GM21528 (cell line): Measurements from ENCODE around the gene RAB40A.

Source experiments
- ATAC-seq: cut with Tn5 transposase; IDR thresholded peaks from one replicate; pipeline ENCODE4 v1.9.1; 2021; ENCODE audit warnings: mild to moderate bottlenecking, moderate library complexity; ENCODE audit not compliant: unreplicated experiment, low FRiP score

The RAB40A gene, protein sequence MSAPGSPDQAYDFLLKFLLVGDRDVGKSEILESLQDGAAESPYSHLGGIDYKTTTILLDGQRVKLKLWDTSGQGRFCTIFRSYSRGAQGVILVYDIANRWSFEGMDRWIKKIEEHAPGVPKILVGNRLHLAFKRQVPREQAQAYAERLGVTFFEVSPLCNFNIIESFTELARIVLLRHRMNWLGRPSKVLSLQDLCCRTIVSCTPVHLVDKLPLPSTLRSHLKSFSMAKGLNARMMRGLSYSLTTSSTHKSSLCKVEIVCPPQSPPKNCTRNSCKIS

DNA sequence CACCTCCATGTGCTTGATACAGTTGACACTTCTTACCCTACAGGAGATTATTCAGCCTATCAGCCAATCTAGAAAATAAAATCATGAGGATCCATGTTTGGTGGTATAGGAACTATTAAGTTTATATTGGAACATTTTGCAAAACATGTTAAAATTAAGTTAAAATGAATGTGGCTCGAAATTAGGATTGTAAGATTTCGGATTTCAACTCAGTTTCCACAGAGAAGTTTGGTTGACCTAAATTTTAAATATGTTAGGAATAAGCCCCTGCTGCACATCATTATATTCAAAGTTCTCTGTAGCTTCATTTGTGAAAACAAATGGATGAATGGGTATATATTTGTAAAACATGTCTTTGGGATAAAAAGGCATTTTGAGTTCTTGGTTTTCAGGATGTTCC, at the start of gene RAB40A:
Gene RAB40A, minus strand, starts transcription at position 101 of the 400 bp plus-strand sequence. CDS start 18,733 bp downstream, outside the sequence.
- no peak for ATAC-seq

- no peak for ATAC-seq
Observed at GRCh38 chrX:103565752-103566151, 46.5 kb upstream of the RAB40A start.

DNA sequence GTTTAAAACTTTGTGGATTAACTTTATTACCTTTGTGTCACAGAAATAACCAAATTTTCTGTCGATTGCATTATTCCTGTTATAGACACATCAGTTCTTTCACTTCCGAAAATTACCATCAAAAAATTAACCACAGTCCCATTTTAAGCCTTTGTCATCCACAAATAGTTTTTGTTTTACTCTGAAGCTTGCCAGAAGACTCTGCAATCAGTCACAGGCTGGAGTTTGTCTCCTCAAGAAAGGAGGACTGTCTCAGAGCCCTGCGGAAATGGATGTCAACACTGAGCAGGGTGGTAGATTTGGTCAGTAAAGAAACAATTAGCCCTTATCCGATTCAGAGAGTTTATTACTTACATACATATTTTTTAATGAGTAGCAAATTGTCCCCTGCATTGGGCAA, 45.9 kb upstream of the RAB40A start:
- no peak for ATAC-seq

GRCh38 chrX:103562801-103563200, 43.5 kb upstream of the RAB40A start:
- no peak for ATAC-seq

GRCh38 chrX:103560256-103560655, 41.0 kb upstream of the RAB40A start:
- ATAC-seq, result no peak

GRCh38 chrX:103556963-103557612, 37.8 kb upstream of the RAB40A start:
- no peak for ATAC-seq

DNA sequence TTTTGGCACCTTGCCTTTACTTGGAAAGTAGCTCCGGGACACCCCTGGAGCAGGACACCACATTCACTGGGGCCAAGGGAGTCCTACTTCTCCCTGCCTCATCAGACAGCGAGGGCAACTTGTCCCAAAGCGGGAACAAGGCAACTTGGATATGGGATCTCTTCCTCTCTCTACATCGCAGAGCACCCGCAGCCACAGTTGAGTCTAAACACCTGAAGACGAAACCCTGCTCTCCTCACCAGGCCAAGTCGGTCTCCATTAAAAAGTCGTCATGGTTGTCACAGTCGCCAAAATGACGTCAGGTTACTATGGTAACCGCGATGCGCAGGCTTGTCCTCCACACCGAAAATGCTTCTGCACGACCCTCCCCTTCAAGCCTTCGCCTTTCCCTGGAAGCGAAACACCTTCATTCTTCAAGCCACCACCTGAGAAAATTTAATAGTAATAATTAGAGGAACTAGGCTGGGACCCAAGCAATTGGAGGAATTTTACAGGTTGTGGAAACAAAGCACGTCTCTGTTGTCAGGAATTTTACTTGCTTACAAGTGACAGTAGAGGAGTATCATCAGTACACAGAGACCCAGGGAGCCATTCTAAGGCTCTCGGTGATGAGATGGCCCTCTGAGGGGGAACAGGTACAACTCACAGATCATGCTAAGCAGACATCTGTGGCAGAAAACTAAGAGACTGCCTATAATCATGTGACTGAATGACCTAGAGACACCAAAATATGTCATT, 35.6 kb upstream of the RAB40A start:
- ATAC-seq, result no peak

GRCh38 chrX:103552236-103552635, 32.9 kb upstream of the RAB40A start:
- no peak for ATAC-seq

DNA sequence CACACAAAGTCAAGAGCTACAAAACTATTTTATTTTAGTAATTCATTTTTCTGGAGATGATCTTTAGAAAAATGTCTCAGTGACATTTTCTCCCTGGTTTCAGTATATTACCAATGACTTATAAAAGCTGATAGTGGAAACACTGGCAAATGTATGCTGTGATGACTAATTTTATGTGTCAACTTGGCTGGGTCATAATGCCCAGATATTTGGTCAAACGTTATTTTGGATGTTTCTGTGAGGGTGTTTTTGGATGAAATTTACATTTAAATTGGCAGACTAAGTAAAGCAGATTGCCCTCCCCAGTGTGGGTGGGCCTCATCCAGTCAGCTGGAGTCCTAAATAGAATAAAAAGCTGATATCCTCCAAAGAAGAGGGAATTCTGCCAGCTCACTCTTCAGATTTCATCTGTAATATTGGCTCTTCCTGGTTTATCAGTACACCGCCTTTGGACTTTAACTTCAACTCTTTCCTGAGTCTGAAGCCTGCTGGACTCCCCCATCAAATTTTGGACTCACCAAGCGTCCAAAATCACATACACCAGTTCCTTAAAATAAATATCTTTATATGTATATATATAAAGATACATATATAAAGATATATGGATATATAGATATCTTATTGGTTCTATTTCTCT, 31.2 kb upstream of the RAB40A start:
- no peak for ATAC-seq

GRCh38 chrX:103549916-103550315, 30.6 kb upstream of the RAB40A start:
- ATAC-seq, result no peak

GRCh38 chrX:103540145-103540544, 20.9 kb upstream of the RAB40A start:
- no peak for ATAC-seq

DNA sequence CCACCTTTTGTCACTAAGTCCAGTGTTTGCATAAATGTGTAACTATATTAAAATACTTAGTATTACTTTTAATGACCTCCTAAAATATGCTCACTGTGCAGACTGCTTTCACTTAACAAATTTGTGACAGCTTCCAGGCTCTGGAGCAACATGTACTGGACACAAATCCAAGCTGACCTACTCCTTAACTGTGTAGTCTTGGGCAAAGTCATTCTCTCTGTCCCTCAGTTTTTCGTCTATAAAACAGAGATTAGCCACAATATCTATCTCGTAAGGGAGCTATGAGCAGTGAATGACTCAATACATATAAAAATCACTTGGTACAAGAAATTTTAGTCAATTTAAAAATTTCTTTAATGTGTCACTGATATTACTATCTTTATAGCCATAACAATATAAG, 20.4 kb upstream of the RAB40A start:
- ATAC-seq, result no peak

DNA sequence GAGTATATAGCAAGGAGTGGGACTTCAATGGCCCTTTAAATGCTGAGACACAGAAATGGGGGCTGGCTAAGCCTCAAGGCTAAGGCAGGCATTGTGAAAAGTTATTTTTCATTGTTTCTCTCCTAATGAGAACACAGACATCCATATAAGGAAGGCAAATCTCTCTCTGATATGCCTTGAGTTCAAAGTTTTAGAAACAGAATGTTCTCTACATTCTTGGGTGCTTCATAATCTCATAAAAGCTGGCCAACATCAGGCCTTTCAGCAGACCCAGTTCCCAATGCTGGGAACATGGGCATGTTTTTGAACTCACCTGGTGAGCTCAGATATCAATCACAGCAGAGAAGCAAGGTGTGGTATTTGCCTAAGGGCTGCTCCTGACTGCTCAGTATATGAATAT, 19.4 kb upstream of the RAB40A start:
- no peak for ATAC-seq

DNA sequence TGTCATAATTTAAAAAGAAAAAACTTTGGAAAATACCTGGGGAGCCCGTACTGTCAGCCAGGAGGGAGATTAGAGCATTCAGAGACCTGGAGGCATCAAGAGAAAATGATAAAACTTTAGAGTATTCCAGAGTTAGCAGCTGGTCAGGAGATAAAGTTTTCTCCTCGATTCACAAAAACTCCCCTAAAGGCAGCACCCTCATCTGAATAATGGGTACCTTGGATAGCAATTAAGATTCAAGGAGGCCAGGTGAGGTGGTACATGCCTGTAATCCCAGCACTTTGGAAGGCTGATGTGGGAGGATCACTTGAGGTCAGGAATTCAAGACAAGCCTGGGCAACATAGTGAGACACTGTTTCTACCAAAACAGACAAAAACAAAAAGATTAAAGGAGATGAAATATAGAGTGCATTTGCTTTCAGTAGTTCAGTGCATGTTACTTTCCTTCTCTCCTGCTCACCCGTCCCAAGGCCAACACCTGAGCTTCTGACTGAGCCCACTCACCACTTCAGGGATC, 18.6 kb upstream of the RAB40A start:
- ATAC-seq, result no peak

- no peak for ATAC-seq
Observed at GRCh38 chrX:103536732-103537131, 17.4 kb upstream of the RAB40A start.

DNA sequence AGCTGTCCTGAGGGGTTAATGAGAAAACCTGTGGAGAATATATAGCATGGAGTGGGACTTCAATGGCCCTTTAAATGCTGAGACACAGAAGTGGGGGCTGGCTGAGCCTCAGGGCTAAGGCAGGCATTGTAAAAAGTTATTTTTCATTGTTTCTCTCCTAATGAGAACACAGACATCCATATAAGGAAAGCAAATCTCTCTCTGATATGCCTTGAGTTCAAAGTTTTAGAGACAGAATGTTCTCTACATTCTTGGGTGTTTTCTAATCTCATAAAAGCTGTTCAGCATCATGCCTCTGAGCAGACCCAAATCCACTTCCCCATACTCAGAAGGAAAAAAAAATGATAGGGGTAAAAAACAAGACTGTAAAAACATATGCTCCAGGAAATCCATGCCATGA, 16.8 kb upstream of the RAB40A start:
- ATAC-seq, result no peak

GRCh38 chrX:103535206-103535605, 15.9 kb upstream of the RAB40A start:
- no peak for ATAC-seq

- ATAC-seq, result no peak
Observed at GRCh38 chrX:103533511-103534216, 14.4 kb upstream of the RAB40A start.

DNA sequence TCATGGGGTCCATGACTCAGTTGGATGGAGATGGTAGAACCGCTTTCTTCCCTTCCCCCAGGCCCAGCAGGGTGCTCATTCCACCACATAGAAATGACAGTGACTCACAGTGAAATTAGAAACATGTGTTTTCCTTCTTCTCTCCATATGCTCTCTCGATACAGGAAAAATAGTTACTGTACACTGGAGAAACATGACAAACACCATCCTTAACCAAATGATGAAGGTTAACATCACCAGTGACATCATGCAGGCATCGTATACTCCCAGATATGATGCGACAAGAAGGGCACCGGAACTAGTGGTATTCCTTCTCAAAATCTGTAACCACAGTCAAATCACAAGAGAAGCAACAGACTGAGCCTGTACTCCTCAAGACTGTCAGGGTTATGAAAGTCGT, 11.7 kb upstream of the RAB40A start:
- ATAC-seq, result no peak

- ATAC-seq, result no peak
Observed at GRCh38 chrX:103530545-103530944, 11.3 kb upstream of the RAB40A start.
